MCF 10A (cell line): ENCODE data around the gene GIT1. TPM values are rescaled to one million over a fixed set of nuclear protein-coding genes. Genes with fewer than 3 reads are reported as not detected.

ENCODE experiments used
- BruUV-seq: library from RNA; stranded (reverse); fragments of 400-500 nt; replicated peaks from 2 replicates; lab custom pipeline; 2021; lab: Mats Ljungman, UMichigan
- CTCF ChIA-PET: fragments of 300-600 bp; sonication (Branson Sonifier 250); formaldehyde crosslinking; extraction: SDS; loops from one replicate; lab custom pipeline; 2021; ENCODE audit warnings: antibody characterized with exemption, inconsistent platforms; lab: Yijun Ruan, JAX
- POLR2A ChIA-PET: fragments of 300-600, 350-650 bp; sonication (Branson Sonifier 250); formaldehyde crosslinking; extraction: SDS; loops from one replicate; lab custom pipeline; 2020; ENCODE audit warnings: antibody characterized with exemption, inconsistent platforms; lab: Yijun Ruan, JAX
- DNase-seq: peaks from one replicate; pipeline ENCODE4 v3.0.0-alpha.2; 2018; ENCODE audit not compliant: unreplicated experiment
- H3K27ac Mint-ChIP-seq: one replicate; pipeline ENCODE4 v1.8.0; 2022; ENCODE audit warnings: mild to moderate bottlenecking, low read depth, mixed read lengths; ENCODE audit not compliant: unreplicated experiment
- H3K27me3 Mint-ChIP-seq: one replicate; pipeline ENCODE4 v1.8.0; 2022; ENCODE audit warnings: mixed read lengths; ENCODE audit not compliant: insufficient read depth, unreplicated experiment
- H3K36me3 Mint-ChIP-seq: one replicate; pipeline ENCODE4 v1.8.0; 2022; ENCODE audit warnings: mild to moderate bottlenecking, moderate library complexity, mixed read lengths; ENCODE audit not compliant: insufficient read depth, unreplicated experiment
- H3K4me1 Mint-ChIP-seq: one replicate; pipeline ENCODE4 v1.8.0; 2022; ENCODE audit warnings: mixed read lengths; ENCODE audit not compliant: insufficient read depth, unreplicated experiment
- H3K4me3 Mint-ChIP-seq: one replicate; pipeline ENCODE4 v1.8.0; 2022; ENCODE audit warnings: mild to moderate bottlenecking, moderate library complexity, mixed read lengths; ENCODE audit not compliant: unreplicated experiment
- H3K9me3 Mint-ChIP-seq: one replicate; pipeline ENCODE4 v1.8.0; 2022; ENCODE audit warnings: mixed read lengths; ENCODE audit not compliant: unreplicated experiment
- CTCF ChIP-seq: fragments of 200-600 bp; IDR thresholded peaks from one replicate; pipeline ENCODE4 v1.8.0; 2022; ENCODE audit warnings: antibody characterized with exemption, mild to moderate bottlenecking; ENCODE audit not compliant: unreplicated experiment
- intact Hi-C: fragments of 100-400 bp; cut with micrococcal nuclease; formaldehyde crosslinking; loops from 2 replicates; pipeline ENCODE4 v1.14.1; 2022
- total RNA-seq: library from RNA; stranded (reverse); gene quantifications from 2 replicates; pipeline ENCODE4 v1.2.3, GENCODE V29; 2022

GIT1 gene
- total RNA-seq, 1 experiment from 2014 or later = 49.0 TPM

DNA sequence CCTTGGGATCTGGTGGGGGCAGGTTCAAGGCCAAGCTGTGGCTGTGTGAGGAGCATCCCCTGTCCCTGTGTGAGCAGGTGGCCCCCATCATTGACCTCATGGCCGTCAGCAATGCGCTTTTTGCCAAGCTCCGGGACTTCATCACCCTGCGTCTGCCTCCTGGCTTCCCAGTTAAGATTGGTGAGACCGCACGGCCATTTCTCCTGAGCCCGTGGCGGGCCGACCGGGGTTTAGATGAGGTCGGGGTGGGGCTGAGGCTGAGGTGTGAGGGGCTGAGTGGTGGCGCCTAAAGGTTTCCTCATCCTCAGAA lies 22.6 kb upstream of the GIT1 start:
- no TSS peak for BruUV-seq

DNA sequence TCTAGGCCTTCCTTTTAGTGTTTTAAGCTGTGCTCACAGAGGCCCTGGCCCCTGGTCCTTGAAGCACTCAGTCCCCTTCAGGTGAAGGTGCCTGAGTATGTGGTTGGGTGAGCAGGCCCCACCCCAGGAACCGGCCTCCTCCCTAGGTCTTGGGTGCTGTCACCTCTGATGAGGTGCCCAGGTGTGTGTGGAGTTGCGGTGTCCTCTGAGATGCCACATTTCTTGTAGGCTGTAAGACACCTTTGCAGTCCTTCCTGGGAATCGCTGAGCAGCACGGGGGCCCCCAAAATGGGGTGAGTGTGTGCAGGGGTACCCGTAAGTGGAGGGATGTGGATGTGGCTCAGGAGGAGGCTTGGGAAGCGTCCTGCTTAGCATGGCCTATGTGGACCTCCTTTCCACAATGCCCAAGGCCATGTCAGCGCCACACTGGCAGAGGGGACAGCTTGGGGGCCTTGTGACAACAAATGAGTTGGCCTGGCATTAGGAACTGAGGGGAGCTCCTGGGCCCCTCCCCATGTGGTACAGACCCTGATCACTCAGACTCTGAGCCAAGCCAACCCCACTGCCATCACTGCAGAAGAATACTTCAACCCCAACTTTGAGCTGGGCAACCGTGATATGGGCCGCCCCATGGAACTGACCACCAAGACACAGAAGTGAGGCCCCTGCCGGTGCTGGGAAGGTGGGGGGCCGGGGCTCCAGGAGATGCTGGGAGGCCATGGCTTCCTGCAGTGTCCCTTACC lies 22.1 kb upstream of the GIT1 start:
- ChIA-PET POLR2A (interaction anchor here (0.6 kb wide), 1 partner anchor 37 kb away, joined by 3 read pairs; no protein-coding TSS in a partner anchor), CTCF (no interaction called here)
- no TSS peak for BruUV-seq
- Mint-ChIP-seq H3K9me3 (no peaks in the 10 kb centered on the region), H3K36me3 (no peaks in the 10 kb centered on the region), H3K4me1 (no peaks in the 10 kb centered on the region), H3K27ac (no peak overlapping the region), H3K4me3 (no peak overlapping the region), H3K27me3 (no peaks in the 10 kb centered on the region)
- DNase-seq = no peak
- TF ChIP-seq CTCF = no peak
- intact Hi-C loops = no loop called here

More for the DNA sequence above, 22.6 kb upstream of the GIT1 start:
- no peaks in the 10 kb centered on the region for H3K9me3 Mint-ChIP-seq
- no peaks in the 10 kb centered on the region for H3K4me1 Mint-ChIP-seq
- CTCF ChIA-PET = no interaction called here
- H3K36me3 Mint-ChIP-seq = no peaks in the 10 kb centered on the region
- no peak overlapping the region for H3K4me3 Mint-ChIP-seq
- TF ChIP-seq CTCF = no peak
- intact Hi-C loops = no loop called here
- no peaks in the 10 kb centered on the region for H3K27me3 Mint-ChIP-seq
- POLR2A ChIA-PET = interaction anchor here (0.6 kb wide), 1 partner anchor 37 kb away, joined by 3 read pairs; no protein-coding TSS in a partner anchor
- no peak for DNase-seq
- H3K27ac Mint-ChIP-seq = no peak overlapping the region

- no peak for TF ChIP-seq CTCF
- Mint-ChIP-seq H3K4me3 (no peak overlapping the region), H3K4me1 (no peaks in the 10 kb centered on the region), H3K27me3 (no peaks in the 10 kb centered on the region), H3K27ac (no peak overlapping the region), H3K36me3 (no peaks in the 10 kb centered on the region), H3K9me3 (no peaks in the 10 kb centered on the region)
- no TSS peak for BruUV-seq
- CTCF ChIA-PET = no interaction called here
- intact Hi-C loops = no loop called here
- POLR2A ChIA-PET = no interaction called here
- DNase-seq = no peak
These were observed 20.9 kb upstream of the GIT1 start for GRCh38 chr17:29610395-29610794.

DNA sequence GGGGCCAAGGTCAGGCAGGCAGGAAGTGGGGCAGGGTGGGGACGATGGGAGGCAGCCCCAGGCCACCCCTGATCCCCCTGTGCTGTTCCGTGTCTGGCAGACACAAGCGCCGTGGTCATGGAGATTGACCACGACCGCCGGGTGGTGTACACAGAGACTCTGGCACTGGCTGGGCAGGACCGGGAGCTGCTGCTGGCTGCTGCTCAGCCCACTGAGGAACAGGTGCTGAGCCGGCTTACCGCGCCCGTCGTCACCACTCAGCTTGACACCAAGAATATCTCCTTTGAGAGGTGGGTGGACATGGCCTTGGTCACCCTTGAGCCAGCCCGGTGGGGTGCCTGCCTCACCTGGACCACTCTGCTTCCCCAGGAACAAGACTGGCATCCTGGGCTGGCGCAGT lies 19.5 kb upstream of the GIT1 start:
- intact Hi-C loops = no loop called here
- Mint-ChIP-seq H3K9me3 (no peaks in the 10 kb centered on the region), H3K4me3 (no peak overlapping the region), H3K36me3 (no peaks in the 10 kb centered on the region), H3K27me3 (no peaks in the 10 kb centered on the region), H3K4me1 (no peaks in the 10 kb centered on the region), H3K27ac (no peak overlapping the region)
- DNase-seq = no peak
- CTCF ChIA-PET = interaction anchor here (1.2 kb wide), 1 partner anchor 33 kb away, joined by 3 read pairs; no protein-coding TSS in a partner anchor
- POLR2A ChIA-PET = interaction anchor here (0.8 kb wide), 1 partner anchor 11 kb away, joined by 3 read pairs; no protein-coding TSS in a partner anchor
- TF ChIP-seq CTCF = no peak
- BruUV-seq = no TSS peak
